Mesenchymal stem cell (in vitro differentiated cells and primary cell): ENCODE measurements around the gene FOXK2. TPM values are rescaled to one million over a fixed set of nuclear protein-coding genes. Genes with fewer than 3 reads are reported as not detected.

Source experiments
- DNase-seq: peaks from one replicate; pipeline ENCODE4 v3.0.0-alpha.2; 2013
- H2AFZ ChIP-seq: one replicate; pipeline ENCODE4 v1.6.1; 2013; ENCODE audit warnings: low read depth, mild to moderate bottlenecking, control low read depth, inconsistent platforms, low read length, moderate library complexity
- H2AK5ac ChIP-seq: 2 replicates; pipeline ENCODE4 v1.6.1; 2013; ENCODE audit warnings: low read length, moderate library complexity, mild to moderate bottlenecking, inconsistent platforms; ENCODE audit not compliant: severe bottlenecking
- H2BK120ac ChIP-seq: one replicate; pipeline ENCODE4 v1.6.1; 2013; ENCODE audit warnings: low read depth, mild to moderate bottlenecking, inconsistent platforms, low read length, moderate library complexity
- H2BK12ac ChIP-seq, 2 experiments: one replicate each; pipeline ENCODE4 v1.6.1; 2013; ENCODE audit warnings: inconsistent platforms in 2 of 2, low read length in 2 of 2, mild to moderate bottlenecking in 2 of 2, moderate library complexity in 2 of 2, control low read depth in 1 of 2
- H2BK15ac ChIP-seq: one replicate; pipeline ENCODE4 v1.6.1; 2013; ENCODE audit warnings: mild to moderate bottlenecking, low read depth, inconsistent platforms; ENCODE audit not compliant: poor library complexity, severe bottlenecking
- H2BK5ac ChIP-seq: 2 replicates; pipeline ENCODE4 v1.6.1; 2013; ENCODE audit warnings: low read depth, mild to moderate bottlenecking, low read length, control low read depth, inconsistent platforms; ENCODE audit not compliant: poor library complexity, severe bottlenecking
- H3K14ac ChIP-seq, 2 experiments: one replicate each; pipeline ENCODE4 v1.6.1; 2013; ENCODE audit warnings: inconsistent platforms in 2 of 2, low read length in 2 of 2, control low read depth in 1 of 2, mild to moderate bottlenecking in 1 of 2, moderate library complexity in 1 of 2
- H3K18ac ChIP-seq, 2 experiments: one replicate each; pipeline ENCODE4 v1.6.1; 2013; ENCODE audit warnings: inconsistent platforms in 2 of 2, low read length in 2 of 2, control low read depth in 1 of 2, low read depth in 1 of 2, mild to moderate bottlenecking in 1 of 2
- H3K23ac ChIP-seq, 2 experiments: one replicate each; pipeline ENCODE4 v1.6.1; 2013; ENCODE audit warnings: inconsistent platforms in 2 of 2, low read length in 2 of 2, mild to moderate bottlenecking in 2 of 2, moderate library complexity in 2 of 2, control low read depth in 1 of 2
- H3K27ac ChIP-seq: 2 replicates; pipeline ENCODE4 v1.5.1; 2013; ENCODE audit warnings: mild to moderate bottlenecking, moderate library complexity, low read length, control low read depth, inconsistent platforms; ENCODE audit not compliant: poor library complexity, severe bottlenecking
- H3K27me3 ChIP-seq, 2 experiments: 2 replicates each; pipeline versions ENCODE4 v1.6.1 to v1.7.0; 2013; ENCODE audit warnings: low read length in 2 of 2, mild to moderate bottlenecking in 2 of 2, moderate library complexity in 2 of 2, control low read depth in 1 of 2, inconsistent platforms in 1 of 2; ENCODE audit not compliant: control insufficient read depth in 1 of 2, insufficient read depth in 1 of 2
- H3K36me3 ChIP-seq, 2 experiments: 2 replicates each; pipeline versions ENCODE4 v1.6.1 to v1.7.0; 2013; ENCODE audit warnings: low read length in 2 of 2, control low read depth in 1 of 2, inconsistent platforms in 1 of 2, low read depth in 1 of 2, mild to moderate bottlenecking in 1 of 2; ENCODE audit not compliant: insufficient read depth in 2 of 2, control insufficient read depth in 1 of 2
- H3K4ac ChIP-seq, 2 experiments: one replicate each; pipeline ENCODE4 v1.6.1; 2013; ENCODE audit warnings: inconsistent platforms in 2 of 2, low read length in 2 of 2, mild to moderate bottlenecking in 2 of 2, moderate library complexity in 2 of 2, control low read depth in 1 of 2, low read depth in 1 of 2
- H3K4me1 ChIP-seq: 2 replicates; pipeline ENCODE4 v1.6.1; 2013; ENCODE audit warnings: low read depth, low read length, control low read depth; ENCODE audit not compliant: control insufficient read depth, insufficient read depth
- H3K4me2 ChIP-seq: 2 replicates; pipeline ENCODE4 v1.6.1; 2013; ENCODE audit warnings: low read length, mild to moderate bottlenecking, inconsistent platforms; ENCODE audit not compliant: poor library complexity, severe bottlenecking
- H3K4me3 ChIP-seq, 2 experiments: 2 replicates each; pipeline versions ENCODE4 v1.5.1 to v1.7.0; 2013; ENCODE audit warnings: low read length in 2 of 2, mild to moderate bottlenecking in 2 of 2, control low read depth in 1 of 2, low read depth in 1 of 2; ENCODE audit not compliant: insufficient read depth in 1 of 2
- H3K79me1 ChIP-seq: replicated peaks from 2 replicates; pipeline ENCODE4 v1.6.1; 2013; ENCODE audit warnings: mild to moderate bottlenecking, control low read depth, low read length, inconsistent platforms; ENCODE audit not compliant: poor library complexity, severe bottlenecking
- H3K9ac ChIP-seq: 2 replicates; pipeline ENCODE4 v1.7.0; 2013; ENCODE audit warnings: mild to moderate bottlenecking, low read length, moderate library complexity
- H3K9me3 ChIP-seq: 2 replicates; pipeline ENCODE4 v1.7.0; 2013; ENCODE audit warnings: mild to moderate bottlenecking, low read length; ENCODE audit not compliant: control insufficient read depth
- H4K8ac ChIP-seq: one replicate; pipeline ENCODE4 v1.6.1; 2013; ENCODE audit warnings: inconsistent platforms, mild to moderate bottlenecking, low read length, moderate library complexity
- H4K91ac ChIP-seq: one replicate; pipeline ENCODE4 v1.6.1; 2013; ENCODE audit warnings: mild to moderate bottlenecking, low read length, inconsistent platforms
- WGBS: methylation state at CpG from one replicate; pipeline ENCODE4 v1.1.7; 2013; ENCODE audit warnings: mixed read lengths; 5-methylcytosine and 5-hydroxymethylcytosine counted together
- polyA plus RNA-seq, 2 experiments: library from polyadenylated mRNA; stranded (reverse); fragments of 200-250 nt; gene quantifications; one replicate each; pipeline ENCODE4 v1.2.3, GENCODE V29; 2013

FOXK2 gene
- polyA plus RNA-seq (2013, experiment 1 of 2): 45.8 TPM
- polyA plus RNA-seq (2013, experiment 2 of 2): 46.2 TPM

DNA sequence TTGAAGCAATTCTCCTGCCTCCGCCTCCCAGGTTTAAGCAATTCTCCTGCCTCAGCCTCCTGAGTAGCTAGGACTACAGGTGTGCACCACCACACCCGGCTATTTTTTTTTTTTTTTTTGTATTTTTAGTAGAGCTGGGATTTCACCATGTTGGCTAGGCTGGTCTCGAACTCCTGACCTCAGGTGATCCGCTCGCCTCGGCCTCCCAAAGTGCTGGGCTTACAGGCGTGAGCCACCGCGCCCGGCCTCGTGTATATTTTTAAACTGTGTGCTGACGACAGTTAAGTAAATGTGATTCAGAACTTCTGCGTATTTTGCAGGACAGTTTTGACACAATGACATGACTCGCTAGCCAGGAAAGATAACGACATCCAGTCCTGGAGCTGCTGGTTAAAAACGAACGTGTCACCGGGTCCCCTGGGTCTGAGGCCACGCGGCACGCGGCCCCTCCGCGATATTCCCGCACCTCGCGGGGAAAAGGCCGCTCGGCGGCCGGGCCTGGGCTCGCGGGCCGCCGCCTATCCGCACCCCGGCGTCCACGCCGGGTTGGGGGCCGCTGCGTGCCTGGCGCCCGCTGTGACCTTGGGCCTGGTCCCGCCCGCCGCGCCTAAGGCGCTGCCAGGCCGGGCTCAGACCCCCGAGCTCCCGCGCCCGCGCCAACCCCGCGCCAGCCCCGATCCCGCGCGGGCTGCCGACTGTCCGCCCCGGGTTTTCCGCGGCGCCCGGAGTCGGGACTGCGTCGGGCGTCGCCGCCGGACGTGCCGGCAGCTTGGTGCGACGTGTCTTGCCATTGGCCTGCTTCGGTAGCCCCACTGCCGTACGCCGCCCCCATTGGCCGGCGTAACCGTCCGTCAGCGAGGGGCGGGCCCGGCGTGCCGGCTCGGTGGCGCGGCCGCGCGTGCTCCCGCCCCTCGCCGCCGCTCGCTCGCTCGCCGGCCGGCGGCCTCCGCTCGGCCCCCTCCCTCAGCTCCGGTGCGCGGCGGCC, at the start of gene FOXK2:
Gene FOXK2 (plus strand): TSS at position 907 of the 985 bp plus-strand sequence. CDS start 157 bp downstream, outside the sequence.
- DNase-seq: peak; percentile 94
- H3K9me3 ChIP-seq: no peaks in the 10 kb centered on the region
- peak within 1 kb of the TSS; percentile 73 for H2BK5ac ChIP-seq
- H3K4me1 ChIP-seq: peaks cover 7% of the 10 kb centered on the region
- H3K4ac ChIP-seq: peak within 1 kb of the TSS; percentile 94 to 99
- peak within 1 kb of the TSS; percentile 61 for H3K27ac ChIP-seq
- peak within 1 kb of the TSS in 1 of 2 experiments; percentile 59 for H3K23ac ChIP-seq
- no peak within 1 kb of the TSS for H2AK5ac ChIP-seq
- no peaks in the 10 kb centered on the region for H3K79me1 ChIP-seq
- peak within 1 kb of the TSS; percentile 92 for H2AFZ ChIP-seq
- peak within 1 kb of the TSS; percentile 52 for H2BK15ac ChIP-seq
- H2BK120ac ChIP-seq: peak within 1 kb of the TSS; percentile 64
- H3K4me3 ChIP-seq: peak within 1 kb of the TSS; percentile 89 to 91
- 8% methylated on average over 62 of the region's 114 CpGs for WGBS
- peak within 1 kb of the TSS in 1 of 2 experiments; percentile 31 for H2BK12ac ChIP-seq
- no peaks in the 10 kb centered on the region for H3K27me3 ChIP-seq
- peak within 1 kb of the TSS; percentile 89 for H4K91ac ChIP-seq
- H4K8ac ChIP-seq: peak within 1 kb of the TSS; percentile 82
- peak within 1 kb of the TSS in 1 of 2 experiments; percentile 81 for H3K14ac ChIP-seq
- no peaks in the 10 kb centered on the region for H3K36me3 ChIP-seq
- peak within 1 kb of the TSS; percentile 80 to 98 for H3K18ac ChIP-seq
- H3K4me2 ChIP-seq: peak within 1 kb of the TSS; percentile 96
- peak within 1 kb of the TSS; percentile 89 for H3K9ac ChIP-seq

DNA sequence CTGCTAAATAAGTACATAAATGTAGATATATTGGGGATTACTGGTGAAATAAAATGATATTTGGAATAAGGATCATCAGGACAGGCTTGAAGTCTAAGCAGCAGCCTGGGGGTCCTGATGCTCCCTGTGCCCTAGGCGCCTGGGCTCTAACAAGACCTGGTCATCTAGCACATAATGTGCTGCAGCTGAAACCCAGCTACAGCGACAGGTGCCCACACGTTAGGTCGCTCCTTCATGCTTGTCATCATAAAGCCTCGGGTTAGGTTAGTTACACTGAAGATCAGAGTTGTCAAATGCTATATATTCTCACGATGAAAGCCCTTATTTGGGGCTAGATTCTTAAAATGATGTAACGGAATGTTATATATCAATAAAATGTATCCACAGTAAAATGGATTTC, 49.5 kb upstream of the FOXK2 start:
- Histone ChIP-seq H3K14ac (no peak overlapping the region), H3K4ac (no peak overlapping the region), H3K27ac (no peak overlapping the region), H2BK120ac (no peak overlapping the region), H3K23ac (no peak overlapping the region), H3K18ac (no peak overlapping the region), H3K9me3 (no peaks in the 10 kb centered on the region), H2BK5ac (no peak overlapping the region), H4K8ac (no peak overlapping the region), H4K91ac (no peak overlapping the region), H3K4me2 (no peak overlapping the region), H3K4me1 (no peaks in the 10 kb centered on the region), H2AFZ (no peak overlapping the region), H3K27me3 (no peaks in the 10 kb centered on the region), H3K36me3 (peaks cover 30 to 52% of the 10 kb centered on the region in 2 experiments), H3K79me1 (no peaks in the 10 kb centered on the region), H2BK12ac (no peak overlapping the region), H2BK15ac (no peak overlapping the region), H2AK5ac (no peak overlapping the region), H3K9ac (no peak overlapping the region), H3K4me3 (no peak overlapping the region)
- DNase-seq: no peak
- 96% methylated on average over 5 of the region's 7 CpGs for WGBS

DNA sequence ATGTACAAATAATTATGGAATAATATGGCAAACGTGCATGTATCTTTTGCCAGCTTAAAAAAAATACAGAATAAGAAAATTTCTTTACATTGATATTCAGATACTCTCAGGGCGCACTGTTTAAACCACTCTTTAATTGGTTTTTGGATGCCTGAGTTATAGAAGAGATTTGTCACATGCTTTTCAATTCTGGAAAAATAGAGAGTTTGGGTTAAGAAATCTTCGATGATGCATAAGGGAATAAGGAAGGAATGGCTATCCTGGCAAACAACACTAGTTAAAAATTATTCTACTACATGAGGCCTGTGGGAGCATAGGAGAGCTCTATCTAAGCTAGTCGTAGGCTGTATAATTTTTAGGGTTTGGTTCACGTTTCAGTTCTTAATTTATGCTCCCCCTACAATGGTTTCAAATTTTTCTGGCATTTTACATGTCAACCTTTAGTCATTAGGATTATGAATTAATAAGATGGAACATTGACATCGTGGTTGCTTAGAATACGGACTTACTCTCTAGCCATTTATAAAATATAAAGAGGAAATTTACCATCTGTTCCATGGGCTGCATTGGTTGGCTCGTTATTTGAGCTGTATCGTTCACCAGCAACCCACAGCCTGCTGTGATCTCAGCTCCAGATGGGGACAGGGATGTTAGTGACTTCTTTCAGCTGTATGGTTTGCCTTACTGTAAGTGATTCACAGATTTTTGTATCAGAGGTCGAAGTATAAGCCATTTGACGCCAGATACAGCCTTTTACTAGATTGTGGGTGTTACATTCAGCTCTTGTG, 45.1 kb upstream of the FOXK2 start:
- Histone ChIP-seq H2BK12ac (no peak overlapping the region), H4K91ac (no peak overlapping the region), H4K8ac (no peak overlapping the region), H3K4ac (no peak overlapping the region), H3K4me2 (no peak overlapping the region), H3K36me3 (peaks cover 36 to 44% of the 10 kb centered on the region in 2 experiments), H3K18ac (no peak overlapping the region), H3K27me3 (no peaks in the 10 kb centered on the region), H2BK120ac (no peak overlapping the region), H2BK5ac (no peak overlapping the region), H3K9me3 (no peaks in the 10 kb centered on the region), H3K23ac (no peak overlapping the region), H3K14ac (no peak overlapping the region), H2AFZ (no peak overlapping the region), H2BK15ac (no peak overlapping the region), H2AK5ac (no peak overlapping the region), H3K4me3 (no peak overlapping the region), H3K79me1 (peaks cover 5% of the 10 kb centered on the region), H3K27ac (no peak overlapping the region), H3K4me1 (peaks cover 2% of the 10 kb centered on the region), H3K9ac (peak overlapping the region; percentile 48)
- WGBS: 92% methylated on average over 6 of the region's 11 CpGs
- no peak for DNase-seq

DNA sequence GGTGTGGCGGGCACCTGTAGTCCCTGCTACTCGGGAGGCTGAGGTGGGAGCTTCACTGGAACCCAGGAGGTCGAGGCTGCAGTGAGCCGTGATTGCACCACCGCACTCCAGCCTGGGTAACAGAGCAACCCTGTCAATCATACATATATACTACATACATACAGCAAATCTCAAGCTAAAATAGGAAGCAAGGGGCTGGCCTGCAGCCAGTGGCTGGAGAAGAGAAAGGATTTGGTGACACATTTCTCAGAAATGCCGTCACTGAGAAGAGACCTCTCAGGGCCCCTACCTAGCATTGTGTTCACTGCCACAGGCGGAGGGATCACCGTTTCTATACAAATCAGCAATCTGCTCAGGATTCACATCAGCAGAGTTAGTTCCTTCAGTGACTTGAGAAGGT, 44.1 kb upstream of the FOXK2 start:
- Histone ChIP-seq H4K91ac (no peak overlapping the region), H2BK12ac (no peak overlapping the region), H2AK5ac (no peak overlapping the region), H3K27me3 (no peaks in the 10 kb centered on the region), H2BK15ac (no peak overlapping the region), H3K4ac (no peak overlapping the region), H3K36me3 (peaks cover 40 to 48% of the 10 kb centered on the region in 2 experiments), H3K4me3 (no peak overlapping the region), H3K4me2 (no peak overlapping the region), H3K9ac (no peak overlapping the region), H3K79me1 (peaks cover 5% of the 10 kb centered on the region), H3K9me3 (no peaks in the 10 kb centered on the region), H3K23ac (no peak overlapping the region), H3K27ac (no peak overlapping the region), H3K14ac (no peak overlapping the region), H3K18ac (no peak overlapping the region), H2BK5ac (no peak overlapping the region), H3K4me1 (peaks cover 2% of the 10 kb centered on the region), H2BK120ac (no peak overlapping the region), H4K8ac (no peak overlapping the region), H2AFZ (no peak overlapping the region)
- WGBS: 91% methylated on average over 8 of the region's 8 CpGs
- no peak for DNase-seq
